HepG2 (cell line): Measurements from ENCODE around the gene ZBTB22. TPM values are rescaled to one million over a fixed set of nuclear protein-coding genes. Genes with fewer than 3 reads are reported as not detected.

Experiments
- KAT8 ChIP-seq: IDR thresholded peaks from 2 replicates; pipeline ENCODE4 v1.6.1; 2016; ENCODE audit warnings: missing genetic modification reagents, missing compliant biosample characterization
- MIER3 ChIP-seq: IDR thresholded peaks from 2 replicates; pipeline ENCODE4 v1.6.1; 2016; ENCODE audit warnings: missing compliant biosample characterization, borderline replicate concordance
- PHF8 ChIP-seq: sonication (generic); formaldehyde crosslinking; IDR thresholded peaks from 2 replicates; pipeline ENCODE4 v1.5.0; 2020; ENCODE audit warnings: missing genetic modification reagents
- RNF219 ChIP-seq: sonication (generic); formaldehyde crosslinking; IDR thresholded peaks from 2 replicates; pipeline ENCODE4 v1.5.0; 2020; ENCODE audit warnings: mild to moderate bottlenecking, missing genetic modification reagents
- YY1 ChIP-seq: IDR thresholded peaks from 2 replicates; pipeline ENCODE4 v1.6.1; 2011; ENCODE audit warnings: low read length, low read depth, moderate library complexity, mild to moderate bottlenecking; ENCODE audit not compliant: insufficient read depth, insufficient replicate concordance
- ZNF282 ChIP-seq: fragments of 450-650 bp; IDR thresholded peaks from 2 replicates; pipeline ENCODE4 v1.6.1; 2018; ENCODE audit not compliant: partially characterized antibody
- ZNF354B ChIP-seq: sonication (generic); formaldehyde crosslinking; IDR thresholded peaks from 2 replicates; pipeline ENCODE4 v1.8.0; 2022; ENCODE audit warnings: mild to moderate bottlenecking, missing genetic modification reagents
- ZNF431 ChIP-seq: sonication (generic); formaldehyde crosslinking; IDR thresholded peaks from 2 replicates; pipeline ENCODE4 v1.9.0; 2022; ENCODE audit warnings: missing genetic modification reagents, low read depth, mild to moderate bottlenecking, borderline replicate concordance
- ZNF512 ChIP-seq: sonication (generic); formaldehyde crosslinking; IDR thresholded peaks from 2 replicates; pipeline ENCODE4 v1.4.0; 2020; ENCODE audit warnings: mild to moderate bottlenecking, missing genetic modification reagents
- ZNF552 ChIP-seq: sonication (generic); formaldehyde crosslinking; IDR thresholded peaks from 2 replicates; pipeline ENCODE4 v1.9.0; 2022; ENCODE audit warnings: missing genetic modification reagents, mild to moderate bottlenecking, borderline replicate concordance
- ZNF615 ChIP-seq: sonication (generic); formaldehyde crosslinking; IDR thresholded peaks from 2 replicates; pipeline ENCODE4 v1.5.0; 2020; ENCODE audit warnings: mild to moderate bottlenecking, missing genetic modification reagents, borderline replicate concordance
- ZNF839 ChIP-seq: sonication (generic); formaldehyde crosslinking; IDR thresholded peaks from 2 replicates; pipeline ENCODE4 v1.4.0; 2020; ENCODE audit warnings: missing genetic modification reagents, mild to moderate bottlenecking, borderline replicate concordance
- polyA plus RNA-seq, 8 experiments: library from polyadenylated mRNA; depleted of rRNA in 3 of 8; stranded (reverse) in 7 of 8; unstranded in 1 of 8; fragments of >200 nt; fragmentation: Illumina TruSeq in 4 of 8; extraction: Trizol in 4 of 8; gene quantifications; 2 replicates each; pipeline versions ENCODE4 v1.2.1 to v1.2.3, GENCODE V29; 2011 to 2016; ENCODE audit warnings: low read depth in 4 of 8, missing spikeins in 1 of 8, mixed read lengths in 1 of 8; ENCODE audit not compliant: insufficient read depth in 1 of 8
- total RNA-seq, 5 experiments: library from RNA; depleted of rRNA; stranded (reverse); fragments of >200 nt; fragmentation: Illumina TruSeq; extraction: Trizol; gene quantifications; 2 replicates each; pipeline ENCODE4 v1.2.3, GENCODE V29; 2016; ENCODE audit warnings: low read depth in 1 of 5
- TF ChIP-seq, protein P1 (sequence below): sonication (generic); formaldehyde crosslinking; IDR thresholded peaks from 2 replicates; pipeline ENCODE4 v1.5.0; 2020; ENCODE audit warnings: missing genetic modification reagents
- TF ChIP-seq, protein P2 (sequence below): sonication (generic); formaldehyde crosslinking; IDR thresholded peaks from 2 replicates; pipeline ENCODE4 v1.4.0; 2020; ENCODE audit warnings: mild to moderate bottlenecking, missing genetic modification reagents, borderline replicate concordance
- TF ChIP-seq, protein P3 (sequence below): fragments of 450-650 bp; IDR thresholded peaks from 2 replicates; pipeline ENCODE4 v1.6.1; 2017
- TF ChIP-seq, protein P4 (sequence below): sonication (generic); formaldehyde crosslinking; IDR thresholded peaks from 2 replicates; pipeline ENCODE4 v1.4.0; 2020; ENCODE audit warnings: missing genetic modification reagents; ENCODE audit errors: not compliant biosample characterization

ZBTB22 gene
- total and polyA plus RNA-seq, 2 of the 13 experiments (the other 11 are each of a cell fraction or from before 2014, with no cell fraction given): 8.0 to 10.6 TPM

DNA sequence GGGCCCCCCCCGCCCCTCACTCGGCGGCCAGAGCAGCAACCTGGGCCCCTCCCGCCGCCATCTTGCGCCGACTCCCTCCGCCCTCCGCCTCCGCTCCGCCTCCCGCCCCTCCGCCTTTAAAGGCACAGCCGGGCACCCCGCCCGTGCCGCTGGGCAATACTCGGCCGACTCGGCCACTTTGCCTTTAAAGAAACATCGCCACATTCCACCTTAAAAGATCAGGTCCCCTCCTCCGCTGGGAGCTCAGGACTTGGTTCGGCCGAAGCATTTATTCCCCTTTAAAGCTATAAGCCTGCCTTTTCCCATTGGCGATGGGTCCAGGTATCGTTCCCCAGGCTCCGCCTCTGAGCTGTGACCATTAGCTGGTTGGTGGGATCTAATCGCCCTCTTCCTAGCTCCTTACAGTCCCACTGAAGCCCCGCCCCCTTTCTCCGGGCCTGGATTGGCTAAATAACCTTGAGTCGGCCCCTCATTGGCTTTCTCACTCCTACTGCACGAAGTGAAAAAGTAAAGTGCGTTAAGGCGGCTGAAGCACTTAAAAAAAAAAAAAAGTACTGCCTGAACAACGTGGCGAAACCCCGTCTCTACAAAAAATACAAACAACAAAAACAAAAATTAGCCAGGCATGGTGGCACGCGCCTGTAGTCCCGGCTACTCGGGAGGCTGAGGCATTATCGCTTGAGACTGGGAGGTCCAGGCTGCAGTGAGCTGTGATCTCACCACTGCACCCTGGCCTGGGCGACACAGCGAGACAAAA lies at the start of gene ZBTB22 (continued):
- TF ChIP-seq, protein P1, sequence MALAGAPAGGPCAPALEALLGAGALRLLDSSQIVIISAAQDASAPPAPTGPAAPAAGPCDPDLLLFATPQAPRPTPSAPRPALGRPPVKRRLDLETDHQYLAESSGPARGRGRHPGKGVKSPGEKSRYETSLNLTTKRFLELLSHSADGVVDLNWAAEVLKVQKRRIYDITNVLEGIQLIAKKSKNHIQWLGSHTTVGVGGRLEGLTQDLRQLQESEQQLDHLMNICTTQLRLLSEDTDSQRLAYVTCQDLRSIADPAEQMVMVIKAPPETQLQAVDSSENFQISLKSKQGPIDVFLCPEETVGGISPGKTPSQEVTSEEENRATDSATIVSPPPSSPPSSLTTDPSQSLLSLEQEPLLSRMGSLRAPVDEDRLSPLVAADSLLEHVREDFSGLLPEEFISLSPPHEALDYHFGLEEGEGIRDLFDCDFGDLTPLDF (CRISPR knock-in tag): 0 out of 2 replicates have a peak, but pooled peaks have one; percentile 18
- TF ChIP-seq RNF219 (CRISPR knock-in tag): no peak
- TF ChIP-seq ZNF354B: no peak
- peak; percentile 95 for TF ChIP-seq YY1
- no peak for TF ChIP-seq ZNF431 (CRISPR knock-in tag)
- TF ChIP-seq, protein P2, sequence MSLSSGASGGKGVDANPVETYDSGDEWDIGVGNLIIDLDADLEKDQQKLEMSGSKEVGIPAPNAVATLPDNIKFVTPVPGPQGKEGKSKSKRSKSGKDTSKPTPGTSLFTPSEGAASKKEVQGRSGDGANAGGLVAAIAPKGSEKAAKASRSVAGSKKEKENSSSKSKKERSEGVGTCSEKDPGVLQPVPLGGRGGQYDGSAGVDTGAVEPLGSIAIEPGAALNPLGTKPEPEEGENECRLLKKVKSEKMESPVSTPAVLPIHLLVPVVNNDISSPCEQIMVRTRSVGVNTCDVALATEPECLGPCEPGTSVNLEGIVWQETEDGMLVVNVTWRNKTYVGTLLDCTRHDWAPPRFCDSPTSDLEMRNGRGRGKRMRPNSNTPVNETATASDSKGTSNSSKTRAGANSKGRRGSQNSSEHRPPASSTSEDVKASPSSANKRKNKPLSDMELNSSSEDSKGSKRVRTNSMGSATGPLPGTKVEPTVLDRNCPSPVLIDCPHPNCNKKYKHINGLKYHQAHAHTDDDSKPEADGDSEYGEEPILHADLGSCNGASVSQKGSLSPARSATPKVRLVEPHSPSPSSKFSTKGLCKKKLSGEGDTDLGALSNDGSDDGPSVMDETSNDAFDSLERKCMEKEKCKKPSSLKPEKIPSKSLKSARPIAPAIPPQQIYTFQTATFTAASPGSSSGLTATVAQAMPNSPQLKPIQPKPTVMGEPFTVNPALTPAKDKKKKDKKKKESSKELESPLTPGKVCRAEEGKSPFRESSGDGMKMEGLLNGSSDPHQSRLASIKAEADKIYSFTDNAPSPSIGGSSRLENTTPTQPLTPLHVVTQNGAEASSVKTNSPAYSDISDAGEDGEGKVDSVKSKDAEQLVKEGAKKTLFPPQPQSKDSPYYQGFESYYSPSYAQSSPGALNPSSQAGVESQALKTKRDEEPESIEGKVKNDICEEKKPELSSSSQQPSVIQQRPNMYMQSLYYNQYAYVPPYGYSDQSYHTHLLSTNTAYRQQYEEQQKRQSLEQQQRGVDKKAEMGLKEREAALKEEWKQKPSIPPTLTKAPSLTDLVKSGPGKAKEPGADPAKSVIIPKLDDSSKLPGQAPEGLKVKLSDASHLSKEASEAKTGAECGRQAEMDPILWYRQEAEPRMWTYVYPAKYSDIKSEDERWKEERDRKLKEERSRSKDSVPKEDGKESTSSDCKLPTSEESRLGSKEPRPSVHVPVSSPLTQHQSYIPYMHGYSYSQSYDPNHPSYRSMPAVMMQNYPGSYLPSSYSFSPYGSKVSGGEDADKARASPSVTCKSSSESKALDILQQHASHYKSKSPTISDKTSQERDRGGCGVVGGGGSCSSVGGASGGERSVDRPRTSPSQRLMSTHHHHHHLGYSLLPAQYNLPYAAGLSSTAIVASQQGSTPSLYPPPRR (CRISPR knock-in tag): peak; percentile 19; the same call in 1 of the 2 replicates
- TF ChIP-seq ZNF282: no peak
- TF ChIP-seq, protein P3, sequence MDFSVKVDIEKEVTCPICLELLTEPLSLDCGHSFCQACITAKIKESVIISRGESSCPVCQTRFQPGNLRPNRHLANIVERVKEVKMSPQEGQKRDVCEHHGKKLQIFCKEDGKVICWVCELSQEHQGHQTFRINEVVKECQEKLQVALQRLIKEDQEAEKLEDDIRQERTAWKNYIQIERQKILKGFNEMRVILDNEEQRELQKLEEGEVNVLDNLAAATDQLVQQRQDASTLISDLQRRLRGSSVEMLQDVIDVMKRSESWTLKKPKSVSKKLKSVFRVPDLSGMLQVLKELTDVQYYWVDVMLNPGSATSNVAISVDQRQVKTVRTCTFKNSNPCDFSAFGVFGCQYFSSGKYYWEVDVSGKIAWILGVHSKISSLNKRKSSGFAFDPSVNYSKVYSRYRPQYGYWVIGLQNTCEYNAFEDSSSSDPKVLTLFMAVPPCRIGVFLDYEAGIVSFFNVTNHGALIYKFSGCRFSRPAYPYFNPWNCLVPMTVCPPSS: no peak
- peak; percentile 45 for TF ChIP-seq PHF8 (CRISPR knock-in tag)
- no peak for TF ChIP-seq ZNF552
- no peak for TF ChIP-seq ZNF839
- TF ChIP-seq, protein P4, sequence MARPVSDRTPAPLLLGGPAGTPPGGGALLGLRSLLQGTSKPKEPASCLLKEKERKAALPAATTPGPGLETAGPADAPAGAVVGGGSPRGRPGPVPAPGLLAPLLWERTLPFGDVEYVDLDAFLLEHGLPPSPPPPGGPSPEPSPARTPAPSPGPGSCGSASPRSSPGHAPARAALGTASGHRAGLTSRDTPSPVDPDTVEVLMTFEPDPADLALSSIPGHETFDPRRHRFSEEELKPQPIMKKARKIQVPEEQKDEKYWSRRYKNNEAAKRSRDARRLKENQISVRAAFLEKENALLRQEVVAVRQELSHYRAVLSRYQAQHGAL (CRISPR knock-in tag): no peak
- TF ChIP-seq KAT8 (CRISPR knock-in tag): peak; percentile 19; the same call in 1 of the 2 replicates
- no peak for TF ChIP-seq MIER3
- TF ChIP-seq ZNF615 (CRISPR knock-in tag): no peak
- TF ChIP-seq ZNF512: no peak
